ENCODE data around the gene ITPKB.

DNA sequence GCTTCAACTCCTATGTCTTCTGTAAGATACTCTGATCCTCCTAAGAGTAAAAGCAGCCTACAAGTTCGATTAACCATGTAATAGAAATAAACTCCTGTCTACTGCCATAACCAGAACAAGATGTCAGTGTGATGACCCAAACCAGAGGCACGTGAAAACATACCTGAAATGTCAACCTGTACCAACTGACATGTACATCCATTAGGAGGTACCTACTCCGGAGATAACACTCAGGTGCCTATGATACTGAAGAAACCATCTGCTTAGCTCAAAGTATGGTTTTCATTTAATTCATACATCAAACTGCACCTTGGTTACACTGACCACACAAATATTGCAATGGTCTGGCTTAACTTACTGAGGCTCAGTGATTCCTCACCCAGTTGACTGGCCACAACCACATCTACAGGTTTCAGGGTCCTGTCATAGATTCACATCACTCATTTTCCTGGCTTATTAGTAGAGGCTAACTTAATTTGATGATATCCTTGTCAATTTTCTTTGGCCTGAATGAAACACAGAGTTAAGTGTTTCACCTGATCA lies 4.4 kb downstream of the ITPKB start:
- no peak for TF ChIP-seq POLR2AphosphoS5 (IDR thresholded peaks at IDR 0.05; ENCODE audit: low read depth, low read length)
- TF ChIP-seq RAD21 (IDR thresholded peaks at IDR 0.05; ENCODE audit: low read length) = no peak
- TF ChIP-seq, protein P1, sequence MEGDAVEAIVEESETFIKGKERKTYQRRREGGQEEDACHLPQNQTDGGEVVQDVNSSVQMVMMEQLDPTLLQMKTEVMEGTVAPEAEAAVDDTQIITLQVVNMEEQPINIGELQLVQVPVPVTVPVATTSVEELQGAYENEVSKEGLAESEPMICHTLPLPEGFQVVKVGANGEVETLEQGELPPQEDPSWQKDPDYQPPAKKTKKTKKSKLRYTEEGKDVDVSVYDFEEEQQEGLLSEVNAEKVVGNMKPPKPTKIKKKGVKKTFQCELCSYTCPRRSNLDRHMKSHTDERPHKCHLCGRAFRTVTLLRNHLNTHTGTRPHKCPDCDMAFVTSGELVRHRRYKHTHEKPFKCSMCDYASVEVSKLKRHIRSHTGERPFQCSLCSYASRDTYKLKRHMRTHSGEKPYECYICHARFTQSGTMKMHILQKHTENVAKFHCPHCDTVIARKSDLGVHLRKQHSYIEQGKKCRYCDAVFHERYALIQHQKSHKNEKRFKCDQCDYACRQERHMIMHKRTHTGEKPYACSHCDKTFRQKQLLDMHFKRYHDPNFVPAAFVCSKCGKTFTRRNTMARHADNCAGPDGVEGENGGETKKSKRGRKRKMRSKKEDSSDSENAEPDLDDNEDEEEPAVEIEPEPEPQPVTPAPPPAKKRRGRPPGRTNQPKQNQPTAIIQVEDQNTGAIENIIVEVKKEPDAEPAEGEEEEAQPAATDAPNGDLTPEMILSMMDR (IDR thresholded peaks at IDR 0.05) = no peak
- TF ChIP-seq GABPA (IDR thresholded peaks at IDR 0.05; ENCODE audit: low read depth) = no peak
- TF ChIP-seq, protein P2, sequence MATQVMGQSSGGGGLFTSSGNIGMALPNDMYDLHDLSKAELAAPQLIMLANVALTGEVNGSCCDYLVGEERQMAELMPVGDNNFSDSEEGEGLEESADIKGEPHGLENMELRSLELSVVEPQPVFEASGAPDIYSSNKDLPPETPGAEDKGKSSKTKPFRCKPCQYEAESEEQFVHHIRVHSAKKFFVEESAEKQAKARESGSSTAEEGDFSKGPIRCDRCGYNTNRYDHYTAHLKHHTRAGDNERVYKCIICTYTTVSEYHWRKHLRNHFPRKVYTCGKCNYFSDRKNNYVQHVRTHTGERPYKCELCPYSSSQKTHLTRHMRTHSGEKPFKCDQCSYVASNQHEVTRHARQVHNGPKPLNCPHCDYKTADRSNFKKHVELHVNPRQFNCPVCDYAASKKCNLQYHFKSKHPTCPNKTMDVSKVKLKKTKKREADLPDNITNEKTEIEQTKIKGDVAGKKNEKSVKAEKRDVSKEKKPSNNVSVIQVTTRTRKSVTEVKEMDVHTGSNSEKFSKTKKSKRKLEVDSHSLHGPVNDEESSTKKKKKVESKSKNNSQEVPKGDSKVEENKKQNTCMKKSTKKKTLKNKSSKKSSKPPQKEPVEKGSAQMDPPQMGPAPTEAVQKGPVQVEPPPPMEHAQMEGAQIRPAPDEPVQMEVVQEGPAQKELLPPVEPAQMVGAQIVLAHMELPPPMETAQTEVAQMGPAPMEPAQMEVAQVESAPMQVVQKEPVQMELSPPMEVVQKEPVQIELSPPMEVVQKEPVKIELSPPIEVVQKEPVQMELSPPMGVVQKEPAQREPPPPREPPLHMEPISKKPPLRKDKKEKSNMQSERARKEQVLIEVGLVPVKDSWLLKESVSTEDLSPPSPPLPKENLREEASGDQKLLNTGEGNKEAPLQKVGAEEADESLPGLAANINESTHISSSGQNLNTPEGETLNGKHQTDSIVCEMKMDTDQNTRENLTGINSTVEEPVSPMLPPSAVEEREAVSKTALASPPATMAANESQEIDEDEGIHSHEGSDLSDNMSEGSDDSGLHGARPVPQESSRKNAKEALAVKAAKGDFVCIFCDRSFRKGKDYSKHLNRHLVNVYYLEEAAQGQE (IDR thresholded peaks at IDR 0.05; ENCODE audit: low read depth, low read length) = no peak
- TF ChIP-seq EZH2phosphoT487 (IDR thresholded peaks at IDR 0.05; ENCODE audit: borderline replicate concordance, low read depth) = no peak
- TF ChIP-seq EP300 (IDR thresholded peaks at IDR 0.05; ENCODE audit: borderline replicate concordance in 1 of 2, low read depth in 1 of 2, low read length in 1 of 2) = no peak
- no peak for TF ChIP-seq TAF1 (IDR thresholded peaks at IDR 0.05; ENCODE audit: borderline replicate concordance, low read depth, low read length)
- TF ChIP-seq NRF1 (IDR thresholded peaks at IDR 0.05; ENCODE audit: low read depth, low read length) = no peak
